HG03108 (cell line): ENCODE data around the gene ZBTB6.

Source experiments
- ATAC-seq: cut with Tn5 transposase; IDR thresholded peaks from one replicate; pipeline ENCODE4 v1.9.1; 2021; ENCODE audit warnings: moderate library complexity; ENCODE audit not compliant: unreplicated experiment

The ZBTB6 gene, protein sequence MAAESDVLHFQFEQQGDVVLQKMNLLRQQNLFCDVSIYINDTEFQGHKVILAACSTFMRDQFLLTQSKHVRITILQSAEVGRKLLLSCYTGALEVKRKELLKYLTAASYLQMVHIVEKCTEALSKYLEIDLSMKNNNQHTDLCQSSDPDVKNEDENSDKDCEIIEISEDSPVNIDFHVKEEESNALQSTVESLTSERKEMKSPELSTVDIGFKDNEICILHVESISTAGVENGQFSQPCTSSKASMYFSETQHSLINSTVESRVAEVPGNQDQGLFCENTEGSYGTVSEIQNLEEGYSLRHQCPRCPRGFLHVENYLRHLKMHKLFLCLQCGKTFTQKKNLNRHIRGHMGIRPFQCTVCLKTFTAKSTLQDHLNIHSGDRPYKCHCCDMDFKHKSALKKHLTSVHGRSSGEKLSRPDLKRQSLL

DNA sequence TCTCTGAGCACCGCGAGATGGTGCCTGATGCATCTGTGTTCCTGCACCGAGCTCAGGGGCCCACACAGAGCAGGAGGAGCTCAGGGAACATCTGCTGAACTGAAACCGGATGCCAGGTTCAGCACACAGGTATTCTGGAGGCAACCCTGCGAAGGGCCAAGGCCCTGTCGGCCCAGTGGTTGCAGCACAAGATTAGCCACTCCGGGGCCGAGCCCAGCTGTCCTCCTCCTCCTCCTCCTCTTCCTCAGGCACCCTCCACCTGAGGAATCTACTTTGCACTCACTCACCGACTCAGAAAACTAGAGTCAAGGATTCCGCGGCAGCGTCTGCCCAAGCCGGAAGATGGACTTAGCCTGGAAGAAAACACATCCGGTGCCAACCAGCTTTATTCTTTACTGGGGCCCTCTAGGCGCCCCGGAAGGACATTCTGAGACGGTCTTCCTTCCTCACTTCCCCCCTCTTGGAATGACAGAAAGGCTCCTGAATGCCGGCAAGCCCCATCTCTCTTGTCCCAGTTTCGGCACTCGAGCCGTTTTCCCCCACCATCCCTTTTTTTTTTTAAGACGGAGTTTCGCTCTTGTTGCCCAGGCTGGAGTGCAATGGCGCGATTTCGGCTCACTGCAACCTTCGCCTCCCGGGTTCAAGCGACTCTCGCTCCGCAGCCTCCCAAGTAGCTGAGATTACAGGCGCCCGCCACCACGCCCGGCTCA is at the start of gene ZBTB6:
Gene ZBTB6 (minus strand): TSS at position 360 of the 710 bp plus-strand sequence. CDS start 1,251 bp downstream, outside the sequence.
- peak; percentile 97 for ATAC-seq

DNA sequence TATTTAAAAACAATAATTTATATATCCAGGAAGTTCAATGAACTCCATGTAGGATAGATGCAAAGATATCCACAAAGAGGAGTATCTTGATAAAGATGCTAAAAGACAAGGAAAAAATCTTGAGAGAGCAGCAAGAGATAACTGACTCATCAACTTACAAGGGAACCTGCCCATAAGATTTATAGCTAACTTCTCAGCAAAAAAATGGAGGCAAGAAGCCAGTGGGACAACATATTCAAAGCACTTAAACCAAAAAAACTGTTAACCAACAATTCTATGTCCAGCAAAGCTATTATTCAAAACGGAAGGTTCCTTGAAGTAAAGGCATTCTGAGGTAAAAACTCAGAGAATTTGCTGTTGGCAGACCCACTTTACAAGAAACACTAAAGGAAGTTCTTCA is 48.0 kb upstream of the ZBTB6 start:
- ATAC-seq, result no peak

DNA sequence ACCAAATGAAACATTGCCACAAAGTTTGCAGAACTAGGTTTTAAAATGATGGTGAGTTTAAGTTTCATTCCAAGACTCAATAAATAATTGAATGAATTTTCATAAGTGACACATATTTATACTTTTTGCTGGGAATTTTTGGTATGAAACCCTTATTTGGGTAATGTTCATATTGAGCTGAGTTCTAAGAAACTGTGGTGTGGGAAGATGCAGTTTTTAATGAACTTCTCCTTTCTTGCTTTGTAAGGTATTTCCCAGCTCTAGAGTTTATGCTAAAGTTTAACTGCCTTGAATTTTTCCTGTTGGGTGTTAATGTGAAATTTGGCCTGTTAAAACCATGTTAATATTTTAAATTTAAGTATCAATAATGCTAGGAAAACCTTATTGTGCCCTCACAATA is 42.8 kb upstream of the ZBTB6 start:
- ATAC-seq, result no peak

DNA sequence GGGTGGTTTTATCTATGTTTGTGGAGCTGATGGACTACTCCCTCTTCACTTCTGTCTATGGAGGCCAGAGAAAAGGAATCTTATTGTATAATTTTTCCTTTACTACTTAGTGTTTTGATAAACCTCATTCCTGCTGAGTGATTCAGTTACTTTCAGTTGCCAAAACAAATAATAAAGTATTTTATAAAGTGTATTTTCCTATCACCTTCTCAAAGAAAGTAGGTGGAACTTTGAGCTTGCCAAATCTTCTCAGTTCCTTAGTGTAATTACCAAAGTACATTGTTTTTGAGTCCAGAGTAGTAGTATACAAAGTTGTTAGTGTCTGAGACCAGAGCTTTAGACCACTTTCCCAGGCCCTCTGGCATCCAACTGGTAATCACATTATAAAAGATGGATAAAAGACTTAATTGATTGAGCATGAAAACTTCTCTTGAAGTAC is 41.1 kb upstream of the ZBTB6 start:
- no peak for ATAC-seq

DNA sequence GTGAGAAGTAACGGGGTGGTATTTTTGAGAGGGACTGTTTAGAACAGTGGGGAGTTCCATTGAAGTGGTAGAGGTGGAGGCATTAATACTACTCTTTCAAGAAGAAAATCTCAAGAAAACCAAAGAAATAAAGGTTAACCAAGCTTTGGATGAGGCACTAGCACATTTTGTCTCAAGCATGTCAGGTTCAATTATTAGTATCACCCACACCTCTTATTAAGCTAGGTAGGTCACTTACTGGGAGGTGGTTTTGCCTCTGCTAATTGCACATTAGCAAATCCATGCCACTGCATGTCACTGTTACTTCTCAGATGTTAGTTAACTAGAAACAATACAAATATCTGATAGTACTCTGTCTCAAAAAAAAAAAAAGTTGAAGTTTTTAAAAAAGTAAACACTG is 37.9 kb upstream of the ZBTB6 start:
- ATAC-seq, result no peak

DNA sequence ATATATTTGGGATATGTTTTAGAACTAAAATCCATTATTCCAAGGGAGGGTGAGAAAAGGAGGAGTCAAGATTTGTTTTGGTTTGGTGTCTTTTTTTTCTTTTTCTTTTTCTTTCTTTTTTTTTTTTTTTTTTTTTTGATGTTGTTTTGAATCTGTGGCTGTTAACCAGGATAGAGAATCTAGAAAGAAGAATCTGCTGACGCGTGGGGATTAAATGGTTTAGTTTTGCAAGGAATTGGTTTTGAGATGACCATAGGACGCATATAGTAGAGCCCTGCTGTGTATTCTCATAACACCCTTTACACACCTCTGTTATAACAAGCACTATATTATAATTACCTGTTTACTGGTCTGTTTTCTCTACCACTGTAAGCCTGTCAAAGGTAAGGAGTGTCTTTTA is 37.1 kb upstream of the ZBTB6 start:
- no peak for ATAC-seq

DNA sequence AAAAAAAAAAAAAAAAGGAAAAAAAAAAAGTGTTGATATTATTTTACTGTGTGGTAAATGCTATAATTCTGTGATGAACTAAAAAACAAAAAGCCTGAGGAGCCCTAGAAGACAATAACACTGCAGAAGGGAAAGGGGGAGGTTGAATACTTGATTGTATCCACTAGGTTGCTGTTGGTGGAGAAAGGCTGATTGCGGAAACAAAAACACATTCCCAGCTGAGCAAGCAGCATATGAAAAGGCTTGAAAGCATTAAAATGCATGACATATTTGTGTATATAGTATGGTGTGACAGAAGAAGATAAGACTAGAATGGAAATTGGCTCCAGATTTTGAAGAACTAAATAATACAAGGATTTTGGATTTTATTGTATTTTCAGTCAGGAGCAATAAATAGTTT is 36.6 kb upstream of the ZBTB6 start:
- no peak for ATAC-seq

DNA sequence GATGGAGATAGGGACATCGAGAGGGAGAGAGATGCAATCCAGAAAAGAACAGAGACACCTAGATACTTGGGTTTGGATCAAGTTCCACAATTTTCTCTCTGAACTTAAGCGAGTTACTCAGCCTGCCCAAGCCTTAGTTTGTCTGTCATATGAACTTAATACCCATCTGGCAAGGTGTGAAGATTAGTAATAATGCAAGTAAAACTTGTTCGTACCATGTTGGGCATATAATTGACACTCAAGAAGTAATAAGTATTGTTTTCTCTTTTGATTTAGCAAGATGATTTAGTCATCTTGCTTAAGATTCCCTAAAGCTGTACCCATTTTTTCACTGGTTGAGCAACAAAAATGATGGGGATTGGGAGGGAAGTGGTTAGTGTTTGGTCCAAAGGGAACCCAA is 35.2 kb upstream of the ZBTB6 start:
- no peak for ATAC-seq

DNA sequence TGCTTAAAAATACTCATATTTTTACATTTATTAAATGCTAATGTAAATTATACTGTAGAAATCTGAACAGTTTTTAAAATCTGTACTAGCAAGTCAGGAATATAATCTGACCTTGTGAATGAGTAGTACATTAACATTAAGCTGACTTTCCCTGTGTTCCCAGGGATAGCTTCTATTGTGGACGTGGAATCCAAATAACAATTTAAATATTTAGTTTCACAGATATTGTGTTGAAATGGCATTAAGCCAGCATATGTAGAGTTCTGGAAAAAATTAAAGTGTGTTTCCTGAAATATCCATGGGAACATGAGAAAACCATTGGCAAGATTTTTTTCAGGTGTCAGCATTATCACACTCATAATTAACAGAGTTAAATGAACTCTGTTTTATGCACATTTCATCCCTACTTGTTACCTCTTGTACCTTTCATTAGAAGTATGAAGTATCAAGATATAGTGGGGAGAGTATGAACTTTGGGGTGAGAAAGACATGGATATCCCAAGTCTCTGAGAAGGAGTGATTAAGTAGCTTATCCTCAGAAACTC is 33.4 kb upstream of the ZBTB6 start:
- ATAC-seq, result no peak

DNA sequence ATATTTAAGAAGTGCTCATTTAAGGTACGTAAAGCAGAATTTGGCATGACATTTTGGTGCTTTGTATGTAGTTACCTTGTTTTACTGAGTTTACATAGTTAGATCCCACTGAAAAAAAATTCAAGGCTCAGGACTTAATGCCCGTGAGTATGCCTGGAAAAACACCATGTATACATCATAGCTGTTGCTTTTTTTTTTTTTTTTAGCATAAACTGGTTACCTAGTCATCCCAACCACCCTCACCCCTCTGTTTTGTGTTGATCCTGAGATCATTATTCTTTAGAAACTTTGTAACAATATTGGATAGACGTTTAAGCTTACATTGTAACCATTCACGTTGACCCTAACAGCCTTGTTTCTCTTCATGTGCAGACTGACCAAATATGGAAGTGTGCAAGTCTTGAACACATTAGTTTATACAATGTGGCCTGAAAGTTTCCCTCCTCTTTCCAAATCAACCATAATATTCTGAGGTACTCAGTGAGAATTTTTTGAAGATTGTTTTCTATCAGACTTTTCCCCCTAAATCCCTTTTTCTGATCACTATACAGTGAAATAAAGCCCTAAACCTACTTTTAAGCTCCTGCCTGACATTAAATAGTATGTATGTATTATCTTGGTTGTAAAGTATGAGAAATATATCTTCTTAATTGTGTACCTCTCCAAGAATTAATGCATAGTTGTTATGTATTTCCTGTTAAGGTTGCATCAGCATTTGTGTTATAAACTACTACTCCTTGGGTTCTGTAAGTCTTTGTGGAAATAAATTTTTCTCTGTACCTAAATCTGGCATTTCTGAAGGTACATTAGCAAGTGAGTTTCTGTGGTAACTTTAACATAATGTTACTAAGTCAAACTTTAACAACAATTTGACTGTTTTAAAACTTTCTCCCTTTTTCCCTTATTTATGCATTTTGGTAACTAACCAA is 32.1 kb upstream of the ZBTB6 start:
- no peak for ATAC-seq

DNA sequence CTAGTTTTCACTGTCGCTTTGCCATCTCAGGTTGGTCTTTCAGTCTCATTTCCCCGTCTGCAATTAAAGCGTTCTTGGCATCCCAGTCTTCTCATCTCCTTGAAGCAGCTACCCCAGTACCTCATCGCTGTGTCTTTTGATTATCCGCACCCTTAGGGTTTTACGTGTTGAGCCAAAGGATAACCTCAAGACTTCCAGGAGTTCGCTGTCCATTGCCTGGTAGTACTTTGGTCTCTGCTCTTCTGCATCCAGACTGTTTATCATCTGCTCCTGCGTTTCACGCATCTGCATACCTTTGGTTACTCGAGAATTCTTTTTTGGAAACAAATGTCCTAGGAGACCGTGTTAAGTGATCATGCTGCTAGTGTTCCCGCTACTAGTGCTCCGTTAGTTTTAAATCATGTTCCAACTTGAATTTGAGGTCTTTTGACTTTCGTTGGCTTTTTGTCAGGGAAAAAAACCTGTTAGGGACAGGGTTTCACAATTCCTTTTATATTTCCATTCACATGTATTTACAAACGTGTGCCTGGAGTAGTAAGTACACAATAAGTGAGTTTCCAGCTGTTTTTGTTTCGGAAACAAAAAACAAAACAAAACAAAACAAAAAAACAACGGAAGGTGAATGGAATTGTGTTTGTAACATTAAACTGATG is 28.6 kb upstream of the ZBTB6 start:
- ATAC-seq, result no peak

DNA sequence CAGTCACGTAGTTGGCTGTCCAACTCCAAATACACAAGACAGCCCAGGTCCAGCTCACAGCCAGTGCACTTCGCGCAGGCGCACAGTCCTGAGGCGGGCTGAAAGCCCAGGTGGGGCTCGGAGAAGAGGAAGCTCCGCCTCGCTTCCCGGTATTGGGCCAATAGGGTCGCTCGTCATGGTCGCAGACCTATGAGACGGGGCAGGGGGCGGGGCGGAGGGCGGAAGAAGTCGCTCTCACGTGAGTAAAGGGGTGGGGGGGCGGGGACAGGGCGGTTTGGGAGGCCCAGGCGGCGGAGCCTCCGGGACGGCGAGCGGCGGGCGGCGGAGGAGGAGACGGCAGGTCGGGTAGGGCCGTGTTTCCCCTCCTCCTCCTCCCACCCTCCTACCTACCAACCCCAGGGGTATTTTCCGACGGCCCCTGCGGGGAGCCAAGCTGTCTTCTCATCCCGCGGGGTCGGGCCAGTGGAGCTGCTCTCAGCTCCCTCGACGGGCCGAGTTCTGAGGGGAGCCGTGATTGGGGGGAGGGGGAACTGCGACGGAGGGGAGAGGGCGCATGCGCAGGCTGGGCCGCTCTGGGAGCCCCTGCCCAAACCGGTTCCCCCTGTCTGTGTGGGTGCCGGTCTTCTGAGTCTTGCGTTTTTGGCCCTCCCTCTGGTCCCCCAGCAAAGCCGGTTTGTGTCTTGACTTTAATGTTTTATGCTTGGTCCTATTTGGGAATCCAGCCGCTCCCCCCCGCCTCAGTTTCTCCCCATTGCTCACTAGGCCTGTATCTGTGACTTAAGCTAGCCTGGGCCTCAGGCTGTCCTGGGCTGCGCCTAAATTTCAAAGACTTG is 27.8 kb upstream of the ZBTB6 start, which contains the start of gene RABGAP1:
Gene RABGAP1 (plus strand): TSS at position 272 of the 833 bp plus-strand sequence. CDS start 16,040 bp downstream, outside the sequence.
- ATAC-seq, result peak; percentile 98

DNA sequence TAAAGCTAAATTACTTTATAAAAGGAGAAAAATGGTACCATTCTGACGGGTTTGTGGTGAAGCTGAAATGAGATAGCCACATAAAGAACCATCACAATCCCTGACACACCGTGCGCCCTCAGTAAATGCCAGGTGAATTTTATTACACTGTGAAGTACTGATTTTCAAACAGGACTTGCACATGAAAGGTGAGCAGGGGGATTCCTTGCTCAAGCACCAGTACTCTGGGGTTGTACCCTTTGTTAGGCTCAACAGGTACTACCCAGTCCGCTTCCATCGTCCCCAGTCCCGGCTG is 27.3 kb upstream of the ZBTB6 start:
- ATAC-seq, result no peak

DNA sequence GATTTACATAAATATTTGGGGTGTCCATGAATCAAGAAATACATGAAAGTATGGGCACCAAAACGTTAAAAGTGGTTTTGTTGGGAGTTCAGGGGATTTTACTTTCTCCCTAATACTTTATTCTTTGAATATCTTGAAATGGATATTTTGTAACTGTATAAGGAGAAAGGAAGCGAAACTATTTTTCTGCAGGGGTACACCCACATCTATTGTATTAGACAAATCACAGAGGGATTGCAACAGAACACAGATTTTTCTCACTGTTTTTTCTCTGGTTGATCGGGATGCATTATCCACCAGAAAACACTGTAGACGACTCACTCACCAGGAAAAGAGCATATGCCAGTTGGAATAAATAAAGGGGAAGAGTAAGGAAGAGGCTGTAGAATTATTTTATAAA is 26.5 kb upstream of the ZBTB6 start:
- no peak for ATAC-seq

DNA sequence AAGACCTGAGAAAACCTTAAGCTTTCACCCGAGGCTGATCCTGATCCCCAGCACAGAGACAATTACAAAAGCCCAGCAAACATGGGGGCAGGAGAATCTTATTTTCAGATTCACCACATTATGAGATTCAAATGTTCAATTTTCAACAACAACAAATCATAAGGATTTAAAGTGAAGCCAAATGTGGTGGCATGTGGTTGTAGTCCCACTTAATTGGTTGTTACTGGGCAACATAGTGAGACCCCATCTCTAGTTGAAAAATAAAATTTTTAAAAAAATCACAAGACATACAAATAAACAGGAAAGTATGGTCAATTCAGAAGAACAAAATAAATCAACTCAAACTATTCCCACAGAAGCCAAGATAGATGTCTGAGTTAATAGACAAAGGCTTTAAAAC is 23.8 kb upstream of the ZBTB6 start:
- ATAC-seq, result no peak

DNA sequence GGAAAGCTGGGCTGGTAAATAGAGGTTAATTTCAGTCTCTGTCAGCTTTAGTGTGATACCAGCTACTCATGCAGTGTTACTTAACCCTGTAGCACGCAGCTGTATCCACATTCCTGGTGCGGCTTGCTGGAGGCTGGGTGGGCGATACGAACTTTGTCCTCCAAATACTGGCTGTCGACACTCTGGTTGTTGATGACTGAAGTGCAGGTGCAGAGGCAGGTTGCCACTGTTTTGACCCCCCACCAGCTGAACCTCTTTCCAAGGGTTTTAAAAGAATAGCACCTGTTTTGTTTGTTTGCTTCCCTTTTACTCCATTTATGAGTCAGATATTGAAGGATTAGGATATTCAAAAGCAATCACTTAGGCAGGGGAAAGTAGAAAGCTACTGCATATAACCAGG is 23.3 kb upstream of the ZBTB6 start:
- no peak for ATAC-seq

DNA sequence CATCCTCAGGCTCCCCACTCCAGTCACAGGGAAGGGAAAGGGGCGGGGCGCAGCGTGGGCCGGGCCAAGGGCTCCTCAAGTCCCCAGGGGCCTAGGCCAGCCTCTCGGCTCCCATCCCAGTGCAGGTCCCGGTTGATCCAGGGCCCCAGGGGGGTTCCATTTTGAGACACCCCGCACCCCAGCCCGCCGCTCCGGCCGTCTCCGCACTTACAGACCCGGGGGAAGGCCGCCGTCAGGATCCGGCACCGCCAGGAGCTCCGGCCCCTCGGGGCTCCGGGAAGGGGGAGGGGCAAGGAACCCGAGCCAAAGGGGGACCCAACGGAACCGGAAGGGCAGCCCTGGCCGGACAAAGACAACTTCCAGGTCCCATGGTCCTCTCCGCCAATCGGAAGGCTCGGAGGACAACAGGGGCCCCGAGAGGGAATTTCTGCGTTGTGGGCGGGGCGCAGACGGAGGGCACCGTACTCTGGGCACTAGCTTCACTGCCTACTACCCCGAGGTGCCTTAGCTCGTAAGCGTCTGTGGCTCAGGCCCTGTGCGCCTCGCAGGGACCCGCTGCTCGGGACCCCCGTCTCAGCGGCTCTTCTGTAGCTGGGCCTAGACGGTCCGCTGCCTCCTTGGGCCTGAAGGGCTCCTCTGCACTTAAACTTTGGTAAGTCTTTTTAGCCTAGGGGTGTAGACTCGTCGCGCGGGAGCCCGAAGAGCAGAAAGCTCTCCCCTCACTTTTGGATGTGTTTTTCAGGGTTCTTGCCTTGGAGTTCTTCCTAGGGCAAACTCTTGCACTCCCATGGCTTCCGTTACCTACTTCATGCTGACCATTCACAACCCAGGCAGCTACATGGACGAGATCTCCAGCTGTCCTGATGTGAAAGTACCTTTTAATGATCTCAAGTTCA is 18.4 kb upstream of the ZBTB6 start, which contains the start of gene ZBTB26:
Gene ZBTB26 (minus strand): TSS at position 287 of the 896 bp plus-strand sequence. CDS start 11,578 bp downstream, outside the sequence.
- peak; percentile 98 for ATAC-seq

DNA sequence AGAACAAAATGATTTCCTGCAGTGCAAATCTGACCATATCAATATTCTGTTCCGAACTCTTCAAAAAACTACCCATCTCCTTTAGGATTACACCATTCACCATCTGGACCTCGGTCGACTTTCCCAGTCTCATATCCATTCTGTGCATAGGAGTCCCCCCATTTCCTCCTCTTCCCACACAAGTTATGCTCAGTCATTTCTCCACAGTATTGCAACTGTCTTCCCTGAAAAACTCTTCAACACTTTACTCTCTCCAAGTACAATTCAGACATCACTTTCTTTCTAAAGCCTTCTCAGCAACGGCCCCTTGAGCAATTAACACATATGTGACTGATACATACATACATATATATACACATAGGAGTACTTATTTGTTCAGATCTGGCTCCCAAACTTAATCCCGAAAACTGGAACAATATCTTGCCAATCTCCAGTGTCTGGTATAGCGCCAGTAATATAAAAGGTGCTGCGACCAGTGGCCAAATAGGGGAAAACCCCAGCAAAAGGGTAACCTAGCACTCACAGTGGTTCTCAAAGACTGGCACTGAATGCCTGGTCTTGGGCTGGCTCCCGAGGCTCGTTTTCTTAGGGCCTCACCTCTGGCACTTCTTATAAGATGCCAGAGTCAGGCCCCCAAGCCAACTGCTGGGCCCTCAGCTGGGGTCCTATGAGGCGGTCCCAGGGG is 17.6 kb upstream of the ZBTB6 start:
- peak; percentile 9 for ATAC-seq
